ENCODE data around the gene LMO4. TPM values are rescaled to one million over a fixed set of nuclear protein-coding genes. Genes with fewer than 3 reads are reported as not detected.
A peak's percentile ranks its signal among the peaks of the same experiment; 100 is the strongest.

LMO4 gene
- total and polyA plus RNA-seq, 2 of the 13 experiments (the other 11 are each of a cell fraction or from before 2014, with no cell fraction given): 19.3 to 49.9 TPM

DNA sequence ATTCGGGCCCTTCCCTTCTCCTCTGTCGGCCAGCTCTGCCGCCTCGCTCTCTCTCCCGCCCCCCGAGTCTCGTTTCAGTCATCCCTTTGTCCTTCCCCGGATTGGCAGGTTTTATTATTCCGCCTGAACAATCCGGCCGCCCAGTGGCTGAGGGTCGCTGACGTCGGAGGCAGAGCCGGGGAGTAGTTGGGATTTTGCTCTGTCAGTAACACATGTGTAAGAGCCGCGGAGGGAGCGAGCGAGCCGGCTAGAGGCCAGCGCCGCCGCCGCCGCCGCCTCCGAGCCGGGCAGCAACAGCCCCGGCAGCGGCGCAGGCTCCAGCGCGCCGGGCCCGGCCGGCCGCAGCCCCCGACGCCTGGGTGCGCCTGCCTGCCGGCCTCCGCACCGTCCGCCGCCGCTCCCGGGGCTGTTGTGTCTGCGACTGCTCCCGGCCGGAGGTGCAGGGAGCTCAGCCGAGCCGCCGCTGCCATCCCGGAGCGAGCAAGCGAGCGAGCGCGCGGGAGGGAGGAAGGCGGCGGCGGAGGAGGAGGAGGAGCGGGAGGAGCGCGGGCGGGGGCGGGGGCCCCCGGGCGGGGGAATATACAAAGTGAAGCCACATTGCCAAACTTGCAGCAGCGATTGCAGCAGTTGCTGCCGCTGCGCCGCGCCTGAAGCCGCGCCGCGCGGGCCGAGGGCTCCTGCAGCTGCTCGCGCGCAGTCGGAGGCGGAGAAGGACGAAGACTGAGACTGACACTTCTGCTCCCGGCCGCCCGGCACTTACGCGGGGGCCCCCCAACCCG is at the start of gene LMO4 (continued):
- TF ChIP-seq, protein P1, sequence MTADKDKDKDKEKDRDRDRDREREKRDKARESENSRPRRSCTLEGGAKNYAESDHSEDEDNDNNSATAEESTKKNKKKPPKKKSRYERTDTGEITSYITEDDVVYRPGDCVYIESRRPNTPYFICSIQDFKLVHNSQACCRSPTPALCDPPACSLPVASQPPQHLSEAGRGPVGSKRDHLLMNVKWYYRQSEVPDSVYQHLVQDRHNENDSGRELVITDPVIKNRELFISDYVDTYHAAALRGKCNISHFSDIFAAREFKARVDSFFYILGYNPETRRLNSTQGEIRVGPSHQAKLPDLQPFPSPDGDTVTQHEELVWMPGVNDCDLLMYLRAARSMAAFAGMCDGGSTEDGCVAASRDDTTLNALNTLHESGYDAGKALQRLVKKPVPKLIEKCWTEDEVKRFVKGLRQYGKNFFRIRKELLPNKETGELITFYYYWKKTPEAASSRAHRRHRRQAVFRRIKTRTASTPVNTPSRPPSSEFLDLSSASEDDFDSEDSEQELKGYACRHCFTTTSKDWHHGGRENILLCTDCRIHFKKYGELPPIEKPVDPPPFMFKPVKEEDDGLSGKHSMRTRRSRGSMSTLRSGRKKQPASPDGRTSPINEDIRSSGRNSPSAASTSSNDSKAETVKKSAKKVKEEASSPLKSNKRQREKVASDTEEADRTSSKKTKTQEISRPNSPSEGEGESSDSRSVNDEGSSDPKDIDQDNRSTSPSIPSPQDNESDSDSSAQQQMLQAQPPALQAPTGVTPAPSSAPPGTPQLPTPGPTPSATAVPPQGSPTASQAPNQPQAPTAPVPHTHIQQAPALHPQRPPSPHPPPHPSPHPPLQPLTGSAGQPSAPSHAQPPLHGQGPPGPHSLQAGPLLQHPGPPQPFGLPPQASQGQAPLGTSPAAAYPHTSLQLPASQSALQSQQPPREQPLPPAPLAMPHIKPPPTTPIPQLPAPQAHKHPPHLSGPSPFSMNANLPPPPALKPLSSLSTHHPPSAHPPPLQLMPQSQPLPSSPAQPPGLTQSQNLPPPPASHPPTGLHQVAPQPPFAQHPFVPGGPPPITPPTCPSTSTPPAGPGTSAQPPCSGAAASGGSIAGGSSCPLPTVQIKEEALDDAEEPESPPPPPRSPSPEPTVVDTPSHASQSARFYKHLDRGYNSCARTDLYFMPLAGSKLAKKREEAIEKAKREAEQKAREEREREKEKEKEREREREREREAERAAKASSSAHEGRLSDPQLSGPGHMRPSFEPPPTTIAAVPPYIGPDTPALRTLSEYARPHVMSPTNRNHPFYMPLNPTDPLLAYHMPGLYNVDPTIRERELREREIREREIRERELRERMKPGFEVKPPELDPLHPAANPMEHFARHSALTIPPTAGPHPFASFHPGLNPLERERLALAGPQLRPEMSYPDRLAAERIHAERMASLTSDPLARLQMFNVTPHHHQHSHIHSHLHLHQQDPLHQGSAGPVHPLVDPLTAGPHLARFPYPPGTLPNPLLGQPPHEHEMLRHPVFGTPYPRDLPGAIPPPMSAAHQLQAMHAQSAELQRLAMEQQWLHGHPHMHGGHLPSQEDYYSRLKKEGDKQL (CRISPR knock-in tag; IDR thresholded peaks at IDR 0.05; ENCODE audit: low read depth): no peak
- TF ChIP-seq ZNF546 (CRISPR knock-in tag; conservative IDR thresholded peaks at IDR 0.05): no peak
- TF ChIP-seq, protein P2, sequence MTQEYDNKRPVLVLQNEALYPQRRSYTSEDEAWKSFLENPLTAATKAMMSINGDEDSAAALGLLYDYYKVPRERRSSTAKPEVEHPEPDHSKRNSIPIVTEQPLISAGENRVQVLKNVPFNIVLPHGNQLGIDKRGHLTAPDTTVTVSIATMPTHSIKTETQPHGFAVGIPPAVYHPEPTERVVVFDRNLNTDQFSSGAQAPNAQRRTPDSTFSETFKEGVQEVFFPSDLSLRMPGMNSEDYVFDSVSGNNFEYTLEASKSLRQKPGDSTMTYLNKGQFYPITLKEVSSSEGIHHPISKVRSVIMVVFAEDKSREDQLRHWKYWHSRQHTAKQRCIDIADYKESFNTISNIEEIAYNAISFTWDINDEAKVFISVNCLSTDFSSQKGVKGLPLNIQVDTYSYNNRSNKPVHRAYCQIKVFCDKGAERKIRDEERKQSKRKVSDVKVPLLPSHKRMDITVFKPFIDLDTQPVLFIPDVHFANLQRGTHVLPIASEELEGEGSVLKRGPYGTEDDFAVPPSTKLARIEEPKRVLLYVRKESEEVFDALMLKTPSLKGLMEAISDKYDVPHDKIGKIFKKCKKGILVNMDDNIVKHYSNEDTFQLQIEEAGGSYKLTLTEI (CRISPR knock-in tag; conservative IDR thresholded peaks at IDR 0.05): no peak
- no peak for TF ChIP-seq AGO2 (optimal IDR thresholded peaks at IDR 0.05; ENCODE audit: low read depth, low read length)
- no peak for TF ChIP-seq SUZ12 (IDR thresholded peaks at IDR 0.05; ENCODE audit: low read depth, low read length)
- no peak for TF ChIP-seq ZKSCAN1 (IDR thresholded peaks at IDR 0.05; ENCODE audit: low read length)
- TF ChIP-seq ZNF557 (CRISPR knock-in tag; IDR thresholded peaks at IDR 0.05): no peak
- TF ChIP-seq HOXD1 (CRISPR knock-in tag; IDR thresholded peaks at IDR 0.05): no peak
- TF ChIP-seq, protein P3, sequence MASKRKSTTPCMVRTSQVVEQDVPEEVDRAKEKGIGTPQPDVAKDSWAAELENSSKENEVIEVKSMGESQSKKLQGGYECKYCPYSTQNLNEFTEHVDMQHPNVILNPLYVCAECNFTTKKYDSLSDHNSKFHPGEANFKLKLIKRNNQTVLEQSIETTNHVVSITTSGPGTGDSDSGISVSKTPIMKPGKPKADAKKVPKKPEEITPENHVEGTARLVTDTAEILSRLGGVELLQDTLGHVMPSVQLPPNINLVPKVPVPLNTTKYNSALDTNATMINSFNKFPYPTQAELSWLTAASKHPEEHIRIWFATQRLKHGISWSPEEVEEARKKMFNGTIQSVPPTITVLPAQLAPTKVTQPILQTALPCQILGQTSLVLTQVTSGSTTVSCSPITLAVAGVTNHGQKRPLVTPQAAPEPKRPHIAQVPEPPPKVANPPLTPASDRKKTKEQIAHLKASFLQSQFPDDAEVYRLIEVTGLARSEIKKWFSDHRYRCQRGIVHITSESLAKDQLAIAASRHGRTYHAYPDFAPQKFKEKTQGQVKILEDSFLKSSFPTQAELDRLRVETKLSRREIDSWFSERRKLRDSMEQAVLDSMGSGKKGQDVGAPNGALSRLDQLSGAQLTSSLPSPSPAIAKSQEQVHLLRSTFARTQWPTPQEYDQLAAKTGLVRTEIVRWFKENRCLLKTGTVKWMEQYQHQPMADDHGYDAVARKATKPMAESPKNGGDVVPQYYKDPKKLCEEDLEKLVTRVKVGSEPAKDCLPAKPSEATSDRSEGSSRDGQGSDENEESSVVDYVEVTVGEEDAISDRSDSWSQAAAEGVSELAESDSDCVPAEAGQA (IDR thresholded peaks at IDR 0.05; ENCODE audit: low read depth): no peak
- TF ChIP-seq, protein P3 (CRISPR knock-in tag; IDR thresholded peaks at IDR 0.05; ENCODE audit: borderline replicate concordance): no peak
- TF ChIP-seq KLF16 (CRISPR knock-in tag; IDR thresholded peaks at IDR 0.05): peak in 1 of 2 experiments; percentile 54; a peak in 1 of 4 replicates
- TF ChIP-seq ZFP36L2 (CRISPR knock-in tag; IDR thresholded peaks at IDR 0.05): no peak
- no peak for TF ChIP-seq ZNF674 (CRISPR knock-in tag; IDR thresholded peaks at IDR 0.05; ENCODE audit: low read depth)
- TF ChIP-seq ZNF260 (CRISPR knock-in tag; IDR thresholded peaks at IDR 0.05; ENCODE audit: borderline replicate concordance, low read depth): no peak
- no peak for TF ChIP-seq ZNF547 (CRISPR knock-in tag; IDR thresholded peaks at IDR 0.05)
- no peak for TF ChIP-seq MAFF (IDR thresholded peaks at IDR 0.05; ENCODE audit: low read depth, low read length)
- TF ChIP-seq U2AF2 (IDR thresholded peaks at IDR 0.05; ENCODE audit: low read depth, low read length): no peak
